IMR-90 (cell line): ENCODE measurements around the gene SIAH3. TPM values are rescaled to one million over a fixed set of nuclear protein-coding genes. Genes with fewer than 3 reads are reported as not detected.

Experiments
- ATAC-seq: fragments of 200-7000 bp; cut with Tn5 transposase; 2 replicates; pipeline ENCODE4 v1.9.1; 2020; ENCODE audit warnings: low read depth, mild to moderate bottlenecking, moderate library complexity
- BruUV-seq: library from RNA; stranded (reverse); fragments of 400-500 nt; replicated peaks from 2 replicates; lab custom pipeline; 2021; lab: Mats Ljungman, UMichigan
- CTCF ChIA-PET: fragments of 300-600 bp; formaldehyde crosslinking; extraction: SDS; loops from one replicate; lab custom pipeline; 2021; ENCODE audit warnings: antibody characterized with exemption; lab: Yijun Ruan, JAX
- POLR2A ChIA-PET: fragments of 300-600 bp; sonication (Branson Sonifier 250); formaldehyde crosslinking; loops from one replicate; lab custom pipeline; 2022; ENCODE audit warnings: antibody characterized with exemption; ENCODE audit not compliant: unreplicated experiment; lab: Charles Lee
- DNase-seq: peaks from one replicate; pipeline ENCODE4 v3.0.0; 2013
- H2AFZ ChIP-seq: replicated peaks from 2 replicates; pipeline ENCODE3; 2013; ENCODE audit warnings: low read length, mild to moderate bottlenecking; ENCODE audit not compliant: poor library complexity
- H2AK5ac ChIP-seq: 2 replicates; pipeline ENCODE4 v1.6.1; 2013; ENCODE audit warnings: low read depth, low read length, inconsistent platforms
- H2AK9ac ChIP-seq: replicated peaks from 2 replicates; pipeline ENCODE3; 2013; ENCODE audit warnings: mild to moderate bottlenecking, low read depth, low read length, moderate library complexity; ENCODE audit not compliant: poor library complexity
- H2BK120ac ChIP-seq: 2 replicates; pipeline ENCODE4 v1.6.1; 2013; ENCODE audit warnings: low read depth, low read length, inconsistent platforms
- H2BK15ac ChIP-seq: 3 replicates; pipeline ENCODE4 v1.6.1; 2013; ENCODE audit warnings: low read depth, low read length, inconsistent platforms
- H2BK20ac ChIP-seq: 2 replicates; pipeline ENCODE4 v1.6.1; 2013; ENCODE audit warnings: low read depth, mild to moderate bottlenecking, inconsistent platforms, low read length, moderate library complexity
- H2BK5ac ChIP-seq: 2 replicates; pipeline ENCODE4 v1.6.1; 2013; ENCODE audit warnings: mild to moderate bottlenecking, low read depth, low read length, inconsistent platforms; ENCODE audit not compliant: poor library complexity, severe bottlenecking
- H3K14ac ChIP-seq: replicated peaks from 2 replicates; pipeline ENCODE4 v1.6.1; 2013; ENCODE audit warnings: low read depth, low read length, inconsistent platforms
- H3K18ac ChIP-seq: 2 replicates; pipeline ENCODE4 v1.6.1; 2013; ENCODE audit warnings: low read depth, low read length, control low read depth
- H3K23ac ChIP-seq: 2 replicates; pipeline ENCODE4 v1.6.1; 2013; ENCODE audit warnings: low read depth, low read length, inconsistent platforms
- H3K27ac ChIP-seq: 2 replicates; pipeline ENCODE4 v1.5.1; 2013; ENCODE audit warnings: mild to moderate bottlenecking, control low read depth, low read length; ENCODE audit not compliant: insufficient read depth
- H3K27me3 ChIP-seq: 2 replicates; pipeline ENCODE4 v1.6.1; 2013; ENCODE audit warnings: low read length; ENCODE audit not compliant: control insufficient read depth, insufficient read depth
- H3K36me3 ChIP-seq: 2 replicates; pipeline ENCODE4 v1.6.1; 2013; ENCODE audit warnings: low read length, mixed read lengths; ENCODE audit not compliant: control insufficient read depth, insufficient read depth
- H3K4ac ChIP-seq: 2 replicates; pipeline ENCODE4 v1.6.1; 2013; ENCODE audit warnings: low read depth, low read length, inconsistent platforms
- H3K4me1 ChIP-seq: 2 replicates; pipeline ENCODE4 v1.6.1; 2013; ENCODE audit warnings: low read length, mixed read lengths; ENCODE audit not compliant: control insufficient read depth, insufficient read depth
- H3K4me2 ChIP-seq: 2 replicates; pipeline ENCODE4 v1.6.1; 2013; ENCODE audit warnings: low read depth, mild to moderate bottlenecking, control low read depth, low read length, moderate library complexity
- H3K4me3 ChIP-seq: 2 replicates; pipeline ENCODE4 v1.5.1; 2013; ENCODE audit warnings: low read depth, mild to moderate bottlenecking, control low read depth, low read length, moderate library complexity; ENCODE audit not compliant: insufficient read depth
- H3K56ac ChIP-seq: 2 replicates; pipeline ENCODE4 v1.6.1; 2013; ENCODE audit warnings: low read length, inconsistent platforms; ENCODE audit not compliant: insufficient read depth; ENCODE audit errors: extremely low read depth
- H3K79me1 ChIP-seq, 2 experiments: 2 replicates each; pipeline ENCODE4 v1.6.1; 2013; ENCODE audit warnings: low read length in 2 of 2, inconsistent platforms in 1 of 2, low read depth in 1 of 2
- H3K9ac ChIP-seq: 2 replicates; pipeline ENCODE4 v1.6.1; 2013; ENCODE audit warnings: low read depth, low read length, control low read depth
- H3K9me1 ChIP-seq: 2 replicates; pipeline ENCODE4 v1.6.1; 2013; ENCODE audit warnings: low read length, inconsistent platforms; ENCODE audit not compliant: insufficient read depth
- H3K9me3 ChIP-seq: 2 replicates; pipeline ENCODE4 v1.6.1; 2013; ENCODE audit warnings: low read length; ENCODE audit not compliant: control insufficient read depth, insufficient read depth
- H4K20me1 ChIP-seq: 2 replicates; pipeline ENCODE4 v1.6.1; 2013; ENCODE audit warnings: low read length, inconsistent platforms; ENCODE audit not compliant: insufficient read depth
- H4K5ac ChIP-seq: 2 replicates; pipeline ENCODE4 v1.6.1; 2013; ENCODE audit warnings: mild to moderate bottlenecking, low read depth, low read length, control low read depth
- H4K8ac ChIP-seq, 2 experiments: 2 replicates each; pipeline ENCODE4 v1.6.1; 2013; ENCODE audit warnings: low read depth in 2 of 2, low read length in 2 of 2, control low read depth in 1 of 2, inconsistent platforms in 1 of 2
- H4K91ac ChIP-seq: 2 replicates; pipeline ENCODE4 v1.6.1; 2013; ENCODE audit warnings: low read depth, low read length, inconsistent platforms; ENCODE audit not compliant: insufficient read depth
- BHLHE40 ChIP-seq: fragments of 150-350 bp; IDR thresholded peaks from 2 replicates; pipeline ENCODE4 v1.6.1; 2016; ENCODE audit warnings: mild to moderate bottlenecking, low read depth, low read length
- CEBPB ChIP-seq: IDR thresholded peaks from 2 replicates; pipeline ENCODE4 v1.6.1; 2012; ENCODE audit warnings: low read depth, low read length, improper control_type of control experiment
- CHD1 ChIP-seq: IDR thresholded peaks from 2 replicates; pipeline ENCODE4 v1.6.1; 2012; ENCODE audit warnings: low read depth, low read length, improper control_type of control experiment
- CTCF ChIP-seq: conservative IDR thresholded peaks from 2 replicates; pipeline ENCODE4 v1.5.1; 2012; ENCODE audit warnings: mild to moderate bottlenecking, low read depth, low read length, improper control_type of control experiment
- FOS ChIP-seq: fragments of 150-350 bp; IDR thresholded peaks from 2 replicates; pipeline ENCODE4 v1.6.1; 2016; ENCODE audit warnings: low read depth, low read length
- MAFK ChIP-seq: IDR thresholded peaks from 2 replicates; pipeline ENCODE4 v1.6.1; 2012; ENCODE audit warnings: low read depth, low read length, improper control_type of control experiment
- MAZ ChIP-seq: IDR thresholded peaks from 2 replicates; pipeline ENCODE4 v1.6.1; 2012; ENCODE audit warnings: low read depth, mild to moderate bottlenecking, low read length, improper control_type of control experiment, moderate library complexity, borderline replicate concordance
- MXI1 ChIP-seq: IDR thresholded peaks from 2 replicates; pipeline ENCODE4 v1.6.1; 2012; ENCODE audit warnings: low read depth, mild to moderate bottlenecking, low read length, moderate library complexity, borderline replicate concordance
- NFE2L2 ChIP-seq: fragments of 150-350 bp; IDR thresholded peaks from 2 replicates; pipeline ENCODE4 v1.6.1; 2016; ENCODE audit warnings: low read depth, mild to moderate bottlenecking, low read length
- POLR2A ChIP-seq: IDR thresholded peaks from 2 replicates; pipeline ENCODE4 v1.6.1; 2012; ENCODE audit warnings: mild to moderate bottlenecking, low read depth, low read length
- RAD21 ChIP-seq: IDR thresholded peaks from 2 replicates; pipeline ENCODE4 v1.6.1; 2012; ENCODE audit warnings: low read length, improper control_type of control experiment
- RCOR1 ChIP-seq: IDR thresholded peaks from 2 replicates; pipeline ENCODE4 v1.6.1; 2012; ENCODE audit warnings: mild to moderate bottlenecking, low read length, improper control_type of control experiment; ENCODE audit not compliant: insufficient replicate concordance
- RFX5 ChIP-seq: IDR thresholded peaks from 2 replicates; pipeline ENCODE4 v1.8.0; 2012; ENCODE audit warnings: low read depth, mild to moderate bottlenecking, low read length, moderate library complexity
- SMC3 ChIP-seq: fragments of 150-350 bp; IDR thresholded peaks from 2 replicates; pipeline ENCODE4 v1.6.1; 2016; ENCODE audit warnings: low read depth, mild to moderate bottlenecking, antibody characterized with exemption, low read length, moderate library complexity
- USF2 ChIP-seq: fragments of 150-350 bp; IDR thresholded peaks from 2 replicates; pipeline ENCODE4 v1.6.1; 2017; ENCODE audit warnings: mild to moderate bottlenecking, antibody characterized with exemption, low read length, low read depth
- WGBS, 2 experiments: methylation state at CpG; one replicate each; pipeline versions ENCODE4 v1.1.5 to v1.1.7; 2013; ENCODE audit warnings: missing lambda C conversion rate in 2 of 2; ENCODE audit not compliant: insufficient read length in 1 of 2; ENCODE audit errors: extremely low coverage in 2 of 2; 5-methylcytosine and 5-hydroxymethylcytosine counted together
- dilution Hi-C: fragments of 300-500 bp; cut with HindIII; formaldehyde crosslinking; loops from one replicate; pipeline ENCODE4 v1.14.3; 2018; ENCODE audit warnings: low sequenced_read_pairs; ENCODE audit not compliant: unreplicated experiment
- in situ Hi-C: fragments of 300-500 bp; cut with MboI; formaldehyde crosslinking; loops from 3 replicates; pipeline ENCODE4 v1.14.3; 2019; ENCODE audit warnings: low sequenced_read_pairs, inconsistent platforms, mixed read lengths
- intact Hi-C: fragments of 100-400 bp; cut with micrococcal nuclease; formaldehyde crosslinking; loops from 2 replicates; pipeline ENCODE4 v1.10.0; 2022
- polyA plus RNA-seq, 3 experiments: library from polyadenylated mRNA; depleted of rRNA; stranded (reverse); fragments of >200 nt; gene quantifications; 2 replicates each; pipeline ENCODE4 v1.2.3, GENCODE V29; 2012; ENCODE audit warnings: low replicate concordance in 1 of 3
- total RNA-seq: library from RNA; depleted of rRNA; stranded (reverse); fragments of >200 nt; gene quantifications from 2 replicates; pipeline ENCODE4 v1.2.3, GENCODE V29; 2012
- TF ChIP-seq, protein P1 (sequence below): fragments of 150-350 bp; IDR thresholded peaks from 2 replicates; pipeline ENCODE4 v1.6.1; 2016; ENCODE audit warnings: low read depth, mild to moderate bottlenecking, low read length, moderate library complexity, borderline replicate concordance

The SIAH3 gene
- total and polyA plus RNA-seq, 2 of the 4 experiments (the other 2 are of a cell fraction): under 0.01 TPM; not detected in 1

- no peak overlapping the region for H2BK5ac ChIP-seq
- POLR2A ChIA-PET: no interaction called here
- H3K4me3 ChIP-seq: no peak overlapping the region
- no peaks in the 10 kb centered on the region for H3K36me3 ChIP-seq
- no peak overlapping the region for H3K9ac ChIP-seq
- WGBS, 2 experiments: 77% methylated on average over 2 of the region's 12 CpGs; no CpG with 5 or more reads in 1 of the 2 experiments
- dilution Hi-C loops: no loop called here
- no TSS peak for BruUV-seq
- H3K9me1 ChIP-seq: no peaks in the 10 kb centered on the region
- H3K27me3 ChIP-seq: peaks cover 11% of the 10 kb centered on the region
- H4K91ac ChIP-seq: no peak overlapping the region
- H3K4me2 ChIP-seq: no peak overlapping the region
- H3K18ac ChIP-seq: no peak overlapping the region
- H2AK5ac ChIP-seq: no peak overlapping the region
- H2AK9ac ChIP-seq: no peak overlapping the region
- intact Hi-C loops: no loop called here
- no peak overlapping the region for H2AFZ ChIP-seq
- H4K8ac ChIP-seq: no peak overlapping the region
- no peak overlapping the region for H3K4ac ChIP-seq
- no peaks in the 10 kb centered on the region for H3K4me1 ChIP-seq
- no peak overlapping the region for H3K27ac ChIP-seq
- no peak overlapping the region for H2BK15ac ChIP-seq
- CTCF ChIA-PET: no interaction called here
- no peaks in the 10 kb centered on the region for H3K79me1 ChIP-seq
- no peak overlapping the region for H3K56ac ChIP-seq
- TF ChIP-seq RAD21: no peak
- no peak for TF ChIP-seq USF2
- TF ChIP-seq NFE2L2: no peak
- TF ChIP-seq CHD1: no peak
- no peak for TF ChIP-seq CTCF
- no peak for TF ChIP-seq MAZ
- TF ChIP-seq MAFK: no peak
- TF ChIP-seq RCOR1: no peak
- TF ChIP-seq RFX5: no peak
- TF ChIP-seq CEBPB: no peak
- TF ChIP-seq SMC3: no peak
- TF ChIP-seq BHLHE40: no peak
- no peak for TF ChIP-seq MXI1
- TF ChIP-seq FOS: no peak
- TF ChIP-seq, protein P1, sequence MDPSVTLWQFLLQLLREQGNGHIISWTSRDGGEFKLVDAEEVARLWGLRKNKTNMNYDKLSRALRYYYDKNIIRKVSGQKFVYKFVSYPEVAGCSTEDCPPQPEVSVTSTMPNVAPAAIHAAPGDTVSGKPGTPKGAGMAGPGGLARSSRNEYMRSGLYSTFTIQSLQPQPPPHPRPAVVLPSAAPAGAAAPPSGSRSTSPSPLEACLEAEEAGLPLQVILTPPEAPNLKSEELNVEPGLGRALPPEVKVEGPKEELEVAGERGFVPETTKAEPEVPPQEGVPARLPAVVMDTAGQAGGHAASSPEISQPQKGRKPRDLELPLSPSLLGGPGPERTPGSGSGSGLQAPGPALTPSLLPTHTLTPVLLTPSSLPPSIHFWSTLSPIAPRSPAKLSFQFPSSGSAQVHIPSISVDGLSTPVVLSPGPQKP: no peak
- no peak for TF ChIP-seq POLR2A
- no peak overlapping the region for H4K5ac ChIP-seq
- H3K9me3 ChIP-seq: no peaks in the 10 kb centered on the region
- H3K23ac ChIP-seq: no peak overlapping the region
- H2BK120ac ChIP-seq: no peak overlapping the region
- ATAC-seq (no peak), DNase-seq (no peak)
- no peak overlapping the region for H3K14ac ChIP-seq
- no peaks in the 10 kb centered on the region for H4K20me1 ChIP-seq
- in situ Hi-C loops: no loop called here
- H2BK20ac ChIP-seq: no peak overlapping the region
Measured at GRCh38 chr13:45838171-45838745, 13.3 kb downstream of the SIAH3 start.
